HG03469 (cell line): ENCODE results near the gene DPH5.
"Not testable (repeated sequence)": the region's sequence is repeated elsewhere in the genome, so short reads cannot be mapped to it uniquely, and the experiment has no call there.

ENCODE experiments used
- ATAC-seq: cut with Tn5 transposase; IDR thresholded peaks from one replicate; pipeline ENCODE4 v1.9.1; 2021; ENCODE audit warnings: mild to moderate bottlenecking, moderate library complexity, moderate number of reproducible peaks; ENCODE audit not compliant: unreplicated experiment

DPH5 gene, protein sequence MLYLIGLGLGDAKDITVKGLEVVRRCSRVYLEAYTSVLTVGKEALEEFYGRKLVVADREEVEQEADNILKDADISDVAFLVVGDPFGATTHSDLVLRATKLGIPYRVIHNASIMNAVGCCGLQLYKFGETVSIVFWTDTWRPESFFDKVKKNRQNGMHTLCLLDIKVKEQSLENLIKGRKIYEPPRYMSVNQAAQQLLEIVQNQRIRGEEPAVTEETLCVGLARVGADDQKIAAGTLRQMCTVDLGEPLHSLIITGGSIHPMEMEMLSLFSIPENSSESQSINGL

DNA sequence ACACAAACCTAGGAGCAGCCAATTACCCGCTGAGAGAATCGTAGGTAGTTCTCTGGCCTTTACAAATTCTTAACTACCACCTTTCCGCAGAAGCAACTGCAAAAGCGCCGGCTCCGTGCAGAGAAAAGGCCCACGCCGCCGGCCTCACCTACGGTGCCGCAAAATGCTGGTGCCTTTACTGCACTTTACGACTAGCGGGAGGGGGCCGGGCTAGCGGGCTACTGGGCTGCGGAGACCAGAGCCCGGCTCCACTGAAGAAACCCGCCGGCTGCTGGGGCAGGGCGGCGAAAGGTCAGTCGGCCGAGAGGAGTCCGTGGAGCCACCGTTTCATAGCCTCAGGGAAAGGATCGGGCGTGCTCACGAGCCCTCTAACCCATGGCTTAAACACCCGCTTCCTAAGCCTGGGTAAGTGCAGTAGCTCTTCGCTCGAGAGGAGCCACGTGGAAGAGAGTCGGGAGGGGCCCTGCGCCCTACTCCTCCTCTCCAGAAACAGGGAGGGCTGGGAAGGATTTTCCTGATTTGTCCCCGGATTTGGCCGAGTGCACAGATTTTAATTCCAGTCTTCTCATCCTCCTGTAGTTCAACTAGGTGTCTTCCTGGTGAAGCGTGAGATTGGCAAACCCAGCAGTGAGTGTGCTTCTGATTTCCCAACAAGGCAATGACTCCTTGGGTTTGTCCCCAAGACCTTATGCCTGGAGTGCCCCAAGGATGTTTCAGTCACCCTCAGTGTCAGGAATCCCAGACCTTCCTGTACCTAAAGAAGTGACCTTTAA lies at the start of gene DPH5:
Gene DPH5 (minus strand): TSS at position 128 of the 773 bp plus-strand sequence. CDS start 341 bp downstream, outside the sequence.
- ATAC-seq = peak; percentile 53

DNA sequence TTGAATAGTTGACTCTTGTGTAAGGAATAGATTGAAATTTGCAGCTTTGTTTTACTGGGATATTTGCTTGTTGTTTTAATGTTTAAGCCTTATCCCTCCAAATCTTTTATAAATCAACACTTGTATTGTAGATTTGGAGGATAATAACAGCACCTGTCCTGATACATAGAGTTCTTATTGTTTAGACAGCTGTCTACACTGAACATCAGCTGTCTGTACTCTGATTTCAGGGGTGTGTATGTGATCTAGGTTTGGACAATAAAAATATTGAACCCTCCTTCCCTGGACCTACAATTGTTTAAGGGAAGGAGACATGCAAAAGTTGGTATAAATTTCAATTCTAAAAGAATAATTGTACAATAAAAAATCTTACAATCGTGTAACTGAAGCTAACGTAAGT lies 48.3 kb upstream of the DPH5 start:
- no peak for ATAC-seq

DNA sequence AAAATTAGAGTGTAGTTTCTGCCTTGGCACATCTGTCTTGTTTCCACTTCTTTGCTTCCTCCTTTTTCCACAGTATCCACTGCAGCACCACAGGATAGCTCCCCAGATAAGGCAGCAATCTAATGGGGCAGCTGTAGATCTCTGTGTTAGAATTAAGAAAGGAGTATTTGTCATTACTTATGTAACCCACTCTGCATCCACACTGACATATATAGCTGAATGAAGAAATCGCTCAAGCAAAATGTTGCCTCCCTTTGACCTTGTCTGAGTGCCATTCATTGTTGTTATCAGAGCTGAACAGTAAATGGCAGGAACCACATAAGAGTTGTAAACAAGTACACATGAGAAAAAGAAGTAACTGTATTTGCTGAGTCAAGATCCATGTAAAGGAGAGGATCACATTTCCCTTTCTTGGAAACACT lies 45.9 kb upstream of the DPH5 start:
- no peak for ATAC-seq

DNA sequence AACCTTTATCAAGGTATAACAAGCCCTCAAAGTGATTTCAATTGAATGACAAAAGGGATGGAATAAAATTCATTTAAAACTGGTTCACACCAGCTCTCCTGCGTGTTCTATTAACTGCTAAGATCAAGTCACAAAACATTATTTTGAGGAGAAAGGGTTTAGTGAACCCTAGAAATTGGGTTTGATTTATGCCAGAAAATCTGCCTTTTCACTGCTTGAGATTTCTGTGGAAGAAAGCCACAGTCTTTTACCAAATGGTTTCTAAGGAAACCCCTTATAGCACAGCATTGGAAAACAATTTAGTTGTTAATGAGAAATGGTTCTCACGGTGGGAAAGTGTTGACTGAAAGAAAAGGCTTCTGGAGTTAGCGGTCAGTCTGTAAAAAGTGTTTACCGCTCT lies 43.6 kb upstream of the DPH5 start:
- no peak for ATAC-seq

DNA sequence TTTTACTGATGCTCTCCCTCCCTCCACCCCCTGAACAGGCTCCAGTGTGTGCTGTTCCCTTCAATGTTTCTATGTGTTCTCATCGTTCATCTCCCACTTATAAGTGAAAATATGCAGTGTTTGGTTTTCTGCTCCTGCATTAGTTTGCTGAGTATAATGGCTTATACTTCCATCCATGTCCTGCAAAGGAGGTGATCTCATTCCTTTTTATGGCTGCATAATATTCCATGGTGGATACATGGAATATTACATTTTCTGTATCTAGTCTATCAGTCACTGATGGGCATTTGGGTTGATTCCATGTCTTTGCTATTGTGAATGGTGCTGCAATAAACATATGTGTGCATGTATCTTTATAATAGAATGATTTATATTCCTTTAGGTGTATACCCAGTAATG lies 41.4 kb upstream of the DPH5 start:
- ATAC-seq = not testable (repeated sequence)

DNA sequence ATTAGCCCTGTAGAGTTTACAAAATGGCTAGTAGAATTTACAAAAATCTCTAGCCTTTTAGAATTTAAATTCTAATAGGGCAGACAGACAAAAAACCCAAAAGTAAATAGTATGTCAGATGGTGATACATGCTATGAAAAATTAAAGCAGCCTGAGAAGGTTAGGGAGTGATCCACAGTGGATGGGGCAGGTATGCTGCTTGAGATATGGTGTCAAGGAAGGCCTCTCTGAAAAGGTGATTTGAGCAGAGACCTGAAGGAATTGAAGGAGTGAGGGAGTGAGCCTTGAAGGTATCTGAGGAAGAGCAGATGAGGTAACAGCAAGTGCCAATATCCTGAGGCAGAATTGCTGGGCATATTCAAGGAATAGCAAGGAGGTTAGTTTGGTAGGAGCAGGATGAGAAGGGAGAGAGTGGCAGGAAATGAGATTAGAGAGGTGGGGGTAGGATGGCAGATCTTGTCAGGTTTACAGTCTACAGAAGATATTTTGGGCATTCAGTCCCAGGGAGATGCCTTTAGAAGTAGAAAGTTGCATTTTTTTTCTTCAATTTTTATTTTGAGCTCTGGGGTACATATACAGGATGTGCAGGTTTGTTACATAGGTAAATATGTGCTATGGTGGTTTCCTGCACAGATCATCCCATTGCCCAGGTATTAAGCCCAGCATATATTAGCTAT lies 40.8 kb upstream of the DPH5 start:
- ATAC-seq = no peak

DNA sequence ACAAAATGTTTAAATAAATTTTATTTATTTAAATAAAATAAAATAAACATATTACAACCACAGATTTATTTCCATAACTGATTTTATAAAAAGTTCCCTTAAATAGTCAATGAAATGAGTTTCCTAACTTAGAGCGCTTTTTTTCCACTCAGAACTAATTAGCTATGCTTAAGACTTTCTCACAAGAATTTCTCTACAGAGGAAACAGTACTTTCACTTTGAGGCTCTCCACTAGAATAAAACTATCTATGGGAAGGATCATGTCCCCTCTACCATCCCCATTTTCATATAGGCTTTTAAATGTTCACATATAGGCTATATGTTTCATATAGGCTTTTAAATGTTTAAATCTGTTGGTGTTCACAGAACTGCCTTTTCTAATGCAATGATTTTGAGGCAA lies 40.0 kb upstream of the DPH5 start:
- ATAC-seq = no peak

DNA sequence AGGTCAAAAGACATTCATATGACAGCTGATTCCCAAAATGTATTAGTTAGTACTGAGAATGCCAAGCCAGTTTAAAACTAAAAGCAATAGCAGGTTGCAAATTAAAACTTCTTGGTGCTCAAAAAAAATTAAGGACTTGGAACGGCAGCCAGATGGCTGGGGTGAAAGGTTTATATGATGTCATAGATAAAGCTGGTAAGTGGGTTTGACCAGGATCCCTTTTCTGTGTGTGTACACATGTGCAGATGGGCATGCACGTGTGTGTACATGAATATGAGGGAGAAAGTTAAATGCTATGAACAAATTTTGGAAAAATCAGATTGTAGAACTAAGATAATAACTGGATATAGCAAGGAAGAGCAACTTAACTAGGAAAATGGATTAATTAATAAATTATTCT lies 39.1 kb upstream of the DPH5 start:
- ATAC-seq = no peak

DNA sequence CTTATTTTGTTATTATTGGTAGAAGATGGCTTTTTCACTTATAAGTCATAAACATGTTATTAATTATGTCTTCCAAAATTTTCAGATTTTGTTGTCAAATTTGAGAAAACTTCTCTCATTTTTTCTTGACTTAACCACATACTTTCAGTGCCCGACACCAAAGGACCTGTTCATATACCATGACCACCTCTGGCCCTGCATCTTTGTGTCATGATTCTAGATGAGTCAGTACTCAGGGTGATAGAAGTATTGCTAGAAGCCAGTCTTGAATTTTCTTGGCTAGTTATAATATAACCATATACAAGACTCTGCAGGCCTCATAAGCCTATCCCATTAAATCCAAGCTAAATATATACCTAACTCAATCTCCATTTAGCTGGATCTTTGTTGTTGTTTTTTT lies 35.4 kb upstream of the DPH5 start:
- peak; percentile 83 for ATAC-seq

DNA sequence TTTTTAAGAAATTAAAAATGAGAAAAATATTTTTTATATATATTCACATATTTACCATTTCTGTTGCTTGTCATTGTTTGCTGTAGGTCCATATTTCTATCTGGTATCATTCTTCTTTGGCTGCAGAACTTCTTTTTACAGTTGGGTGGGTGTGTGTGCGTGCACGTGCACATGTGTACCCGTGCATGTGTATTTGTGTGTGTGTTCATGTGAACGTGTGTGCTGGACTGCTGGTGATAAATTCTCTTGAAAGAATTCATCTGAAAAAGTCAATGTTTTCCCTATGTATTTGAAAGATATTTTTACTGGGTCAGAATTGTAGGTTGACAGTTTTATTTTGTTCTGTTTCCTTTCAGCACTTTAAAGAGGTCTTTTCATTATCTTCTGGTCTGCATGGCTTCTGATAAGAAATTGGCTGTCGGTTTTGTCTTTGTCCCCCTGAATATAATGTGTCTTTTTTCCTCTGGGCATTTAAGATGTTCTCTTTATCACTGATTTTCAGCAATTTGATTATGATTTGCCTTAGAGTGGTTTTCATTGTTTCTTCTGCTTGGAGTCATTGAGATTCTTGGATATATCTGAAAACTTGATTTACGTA lies 34.5 kb upstream of the DPH5 start:
- ATAC-seq = no peak

DNA sequence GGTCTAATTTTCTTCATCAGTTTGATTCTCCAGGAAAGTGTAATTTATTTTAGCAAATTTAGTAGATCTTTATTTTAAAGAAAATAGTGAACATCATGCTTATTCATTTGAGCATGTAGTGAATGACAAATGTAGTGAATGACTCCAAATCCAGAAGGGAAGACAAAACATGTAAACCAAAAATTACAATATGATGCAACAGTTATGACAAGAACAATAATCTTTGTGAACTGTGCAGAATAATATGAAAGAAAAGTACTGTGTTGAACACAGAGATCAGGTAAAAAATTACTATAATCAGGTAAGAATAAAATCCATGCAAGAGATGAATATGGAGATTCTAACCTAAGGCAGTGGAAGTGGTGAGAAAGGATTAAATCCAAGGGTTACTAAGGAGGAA lies 30.0 kb upstream of the DPH5 start:
- no peak for ATAC-seq

DNA sequence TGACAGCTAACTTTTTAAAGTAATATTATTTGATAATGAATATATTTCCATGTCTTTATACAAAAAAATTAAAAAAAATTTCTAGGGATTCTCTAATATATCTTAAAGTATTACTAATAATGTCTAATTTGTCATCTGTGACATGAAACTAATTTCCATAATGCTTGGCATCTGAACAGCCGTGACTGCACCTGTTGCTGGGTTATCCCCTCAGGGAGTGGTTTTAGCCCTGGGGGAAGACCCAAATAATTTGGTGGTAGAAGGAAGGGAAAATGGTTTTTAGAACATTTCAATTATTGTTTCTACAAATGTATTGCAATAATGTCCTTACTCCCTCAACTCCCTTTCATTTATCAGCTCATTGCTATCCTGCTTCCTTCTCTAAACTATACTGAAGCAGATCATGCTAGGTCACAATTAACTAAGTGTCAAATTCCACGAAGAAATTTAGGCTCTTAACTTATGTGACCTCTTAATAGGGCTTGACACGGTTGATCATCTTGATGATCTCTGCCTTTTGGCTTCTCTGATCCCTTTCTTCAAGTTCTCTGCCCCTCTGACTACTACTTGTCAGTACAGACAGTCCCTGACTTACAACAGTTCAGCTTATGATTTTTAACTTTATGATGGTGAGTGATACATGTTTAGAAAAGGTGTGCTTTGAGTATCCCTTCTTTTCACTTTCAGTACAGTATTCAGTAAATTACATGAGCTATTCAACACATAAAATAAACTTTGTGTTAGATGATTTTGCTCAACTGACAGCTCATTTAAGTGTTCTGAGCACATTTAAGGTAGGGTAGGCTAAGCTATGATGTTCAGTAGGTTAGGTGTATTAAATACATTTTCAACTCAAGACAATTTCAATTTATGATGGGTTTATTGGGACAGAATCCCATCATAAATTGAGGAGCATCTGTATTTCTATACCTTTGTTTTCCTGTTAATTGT lies 26.4 kb upstream of the DPH5 start:
- peak; percentile 71 for ATAC-seq

DNA sequence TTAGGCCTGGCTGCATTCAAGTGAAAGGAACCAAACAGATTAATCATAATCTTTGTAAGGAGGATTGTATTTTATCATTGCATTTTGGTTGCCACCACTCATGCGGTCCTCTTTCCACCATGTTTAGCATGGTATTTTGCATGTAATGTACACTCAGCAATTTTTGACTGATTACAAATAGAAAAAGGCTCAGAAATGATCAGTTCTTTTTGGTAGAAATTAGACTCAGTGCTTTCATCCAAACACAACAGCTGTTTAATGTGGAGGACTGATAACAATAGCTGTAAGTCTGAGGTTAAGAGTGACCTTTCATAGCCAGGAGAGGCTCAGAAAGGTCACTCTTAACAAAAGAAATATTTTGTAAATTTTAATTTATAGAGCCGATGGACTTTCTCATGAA lies 25.3 kb upstream of the DPH5 start:
- ATAC-seq = no peak

DNA sequence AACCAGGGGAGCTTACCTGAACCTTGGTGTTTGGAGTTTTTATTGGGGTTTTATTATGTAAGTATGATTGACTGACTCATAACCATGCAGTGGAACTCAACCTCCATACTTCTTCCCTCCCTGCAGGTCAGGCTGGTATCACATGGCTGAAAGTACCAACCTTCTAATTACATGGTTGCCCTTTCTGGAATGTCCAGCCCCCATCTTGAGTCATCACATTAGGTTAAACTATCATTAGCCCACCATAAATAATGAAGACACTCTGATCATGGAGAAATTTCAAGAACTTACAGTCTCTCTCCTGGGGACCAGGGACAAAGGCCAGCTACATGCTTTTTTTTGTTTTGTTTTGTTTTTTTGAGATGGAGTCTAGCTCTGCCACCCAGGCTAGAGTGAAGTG lies 19.2 kb upstream of the DPH5 start:
- no peak for ATAC-seq

DNA sequence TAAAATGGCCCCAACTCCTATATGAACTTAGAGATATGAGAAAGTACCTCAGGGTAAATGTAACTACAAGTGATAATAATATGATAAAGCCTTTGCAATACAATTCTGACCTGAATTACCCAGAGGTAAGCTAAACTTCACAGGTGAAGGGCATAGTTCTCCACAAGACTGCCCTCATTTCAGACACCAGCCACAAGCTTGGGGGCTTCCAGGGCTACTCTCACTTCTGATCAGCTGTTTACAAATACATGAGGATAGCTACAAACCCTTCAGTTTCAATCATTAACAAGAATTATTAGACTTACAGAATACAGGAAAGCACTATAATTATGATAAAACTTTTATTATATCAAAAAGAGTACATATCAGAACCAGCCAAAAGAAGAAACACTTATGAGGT lies 18.7 kb upstream of the DPH5 start:
- no peak for ATAC-seq

DNA sequence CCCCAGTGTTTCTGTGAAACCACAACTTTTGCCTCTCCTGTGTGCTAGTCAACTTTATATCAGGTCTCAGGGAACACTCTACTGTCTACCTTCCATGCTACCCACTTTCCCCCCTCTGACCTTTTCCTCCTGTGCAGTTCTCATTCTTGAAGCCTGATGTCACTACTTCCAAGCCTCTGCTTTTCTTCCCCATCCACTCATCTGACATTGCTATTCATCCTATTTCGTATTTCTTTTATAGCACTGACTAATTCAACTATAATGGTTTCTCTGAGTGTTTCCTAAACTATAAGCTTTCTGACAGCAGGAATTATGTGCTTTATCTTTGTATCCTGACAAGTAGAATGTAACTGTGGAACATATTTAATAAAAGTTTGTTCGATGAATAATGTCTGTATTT lies 18.2 kb upstream of the DPH5 start:
- no peak for ATAC-seq

DNA sequence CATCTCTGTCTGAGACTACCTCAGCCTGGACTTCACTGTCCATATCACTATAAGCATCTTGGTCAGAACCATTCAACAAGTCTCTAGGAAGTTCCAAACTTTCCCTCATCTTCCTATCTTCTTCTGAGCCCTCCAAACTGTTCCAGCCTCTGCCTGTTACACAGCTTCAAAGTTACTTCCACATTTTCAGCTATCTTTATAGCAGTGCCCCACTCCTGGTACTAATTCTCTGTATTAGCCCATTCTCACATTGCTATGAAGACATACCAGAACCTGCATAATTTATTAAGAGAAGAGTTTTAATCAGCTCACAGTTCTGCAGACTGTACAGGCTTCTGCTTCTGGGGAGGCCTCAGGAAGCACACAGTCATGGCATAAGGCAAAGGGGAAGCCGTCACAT lies 15.7 kb upstream of the DPH5 start:
- ATAC-seq = no peak

DNA sequence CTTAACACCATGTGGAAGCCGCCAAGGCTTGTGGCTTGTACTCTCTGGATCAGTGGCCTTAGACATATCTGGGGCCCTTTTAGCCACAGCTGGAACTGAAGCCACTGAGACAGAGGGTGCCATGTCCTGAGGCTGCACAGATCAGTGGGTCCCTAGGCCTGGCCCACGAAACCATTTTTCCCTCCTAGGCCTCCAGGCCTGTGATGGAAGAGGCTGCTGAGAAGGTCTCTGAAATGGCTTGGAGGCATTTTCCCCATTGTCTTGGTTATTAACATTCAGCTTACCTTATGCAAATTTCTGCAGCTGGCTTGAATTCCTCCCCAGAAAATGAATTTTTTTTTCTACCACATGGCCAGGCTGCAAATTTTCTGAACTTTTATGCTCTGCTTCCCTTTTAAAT lies 15.1 kb upstream of the DPH5 start:
- ATAC-seq = no peak

DNA sequence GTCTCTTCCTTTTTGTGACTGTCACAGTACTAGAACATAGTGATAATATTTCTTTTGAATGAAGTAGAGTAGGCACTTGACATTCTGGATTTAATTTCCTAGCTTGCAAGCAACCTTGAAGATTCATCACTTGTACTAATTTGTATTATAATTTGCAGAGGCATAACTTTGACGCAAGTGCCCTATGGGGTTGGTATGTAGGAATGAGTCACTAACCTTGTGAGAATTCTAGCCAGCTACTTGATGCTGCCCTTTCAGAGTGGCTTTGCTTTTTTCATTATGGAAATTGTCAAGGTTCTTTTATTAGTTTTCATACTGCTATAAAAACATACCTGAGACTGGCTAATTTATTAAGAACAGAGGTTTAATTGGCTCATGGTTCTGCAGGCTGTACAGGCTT lies 13.7 kb upstream of the DPH5 start:
- ATAC-seq = no peak

DNA sequence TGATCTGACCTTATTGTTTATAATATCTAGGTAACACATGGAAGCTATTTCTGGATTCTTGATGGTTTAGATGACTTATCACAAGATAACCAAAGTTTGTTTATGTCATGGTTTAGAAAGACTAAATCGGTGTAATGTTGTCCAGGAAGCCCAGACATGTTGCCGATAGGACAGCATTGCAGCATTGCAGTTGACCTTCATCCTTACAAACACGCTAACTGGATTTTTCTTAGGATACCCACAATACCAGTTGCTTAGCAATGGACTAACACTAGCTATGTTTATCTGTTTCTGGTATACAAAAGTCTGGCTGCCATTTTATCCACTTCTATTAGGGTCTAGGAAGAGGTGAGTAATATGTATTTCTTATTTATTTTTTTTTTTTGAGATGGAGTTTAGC lies 11.7 kb upstream of the DPH5 start:
- no peak for ATAC-seq
